HepG2 (cell line): ENCODE results near the gene LMAN2L. TPM values are rescaled to one million over a fixed set of nuclear protein-coding genes. Genes with fewer than 3 reads are reported as not detected.

Source experiments
- CC2D1A ChIP-seq: sonication (generic); formaldehyde crosslinking; IDR thresholded peaks from 2 replicates; pipeline ENCODE4 v1.8.1; 2023; ENCODE audit warnings: mild to moderate bottlenecking, missing genetic modification reagents
- HNRNPUL1 ChIP-seq: fragments of 200-400 bp; formaldehyde crosslinking; IDR thresholded peaks from 2 replicates; pipeline ENCODE4 v1.6.1; 2017; ENCODE audit warnings: low read depth, mild to moderate bottlenecking, low read length, moderate library complexity
- MTA1 ChIP-seq: sonication (generic); formaldehyde crosslinking; IDR thresholded peaks from 2 replicates; pipeline ENCODE4 v1.4.0; 2020; ENCODE audit warnings: missing genetic modification reagents, mild to moderate bottlenecking, borderline replicate concordance
- PRMT3 ChIP-seq: sonication (generic); formaldehyde crosslinking; IDR thresholded peaks from 2 replicates; pipeline ENCODE4 v1.8.1; 2022; ENCODE audit warnings: low read depth, mild to moderate bottlenecking, moderate library complexity, missing genetic modification reagents, borderline replicate concordance
- SP2 ChIP-seq: sonication (generic); formaldehyde crosslinking; IDR thresholded peaks from 2 replicates; pipeline ENCODE4 v1.5.1; 2020; ENCODE audit warnings: mild to moderate bottlenecking, missing genetic modification reagents
- SRSF1 ChIP-seq: fragments of 200-400 bp; formaldehyde crosslinking; optimal IDR thresholded peaks from 2 replicates; pipeline ENCODE3; 2017; ENCODE audit warnings: mild to moderate bottlenecking, low read depth, low read length, moderate library complexity
- TMF1 ChIP-seq: sonication (generic); formaldehyde crosslinking; IDR thresholded peaks from 2 replicates; pipeline ENCODE4 v1.8.1; 2022; ENCODE audit warnings: low read depth, missing genetic modification reagents
- TSC22D2 ChIP-seq: sonication (generic); formaldehyde crosslinking; IDR thresholded peaks from 2 replicates; pipeline ENCODE4 v1.5.1; 2020; ENCODE audit warnings: missing genetic modification reagents, mild to moderate bottlenecking, borderline replicate concordance
- YEATS4 ChIP-seq: sonication (generic); formaldehyde crosslinking; IDR thresholded peaks from 2 replicates; pipeline ENCODE4 v1.4.0; 2020; ENCODE audit warnings: missing genetic modification reagents, borderline replicate concordance
- ZBTB8A ChIP-seq: sonication (generic); formaldehyde crosslinking; IDR thresholded peaks from 2 replicates; pipeline ENCODE4 v1.4.0; 2020; ENCODE audit warnings: mild to moderate bottlenecking, low read depth, missing genetic modification reagents, borderline replicate concordance
- ZNF12 ChIP-seq: sonication (generic); formaldehyde crosslinking; IDR thresholded peaks from 2 replicates; pipeline ENCODE4 v1.5.0; 2020; ENCODE audit warnings: missing genetic modification reagents
- ZNF3 ChIP-seq: IDR thresholded peaks from 2 replicates; pipeline ENCODE4 v1.7.0; 2017; ENCODE audit warnings: inconsistent platforms
- ZNF549 ChIP-seq: sonication (generic); formaldehyde crosslinking; IDR thresholded peaks from 2 replicates; pipeline ENCODE4 v1.5.0; 2020; ENCODE audit warnings: missing genetic modification reagents
- ZNF652 ChIP-seq: IDR thresholded peaks from 2 replicates; pipeline ENCODE4 v1.6.1; 2016; ENCODE audit warnings: low read depth, borderline replicate concordance
- ZNF766 ChIP-seq: sonication (generic); formaldehyde crosslinking; IDR thresholded peaks from 2 replicates; pipeline ENCODE4 v1.5.0; 2020; ENCODE audit warnings: missing genetic modification reagents, borderline replicate concordance
- ZNF878 ChIP-seq: sonication (generic); formaldehyde crosslinking; IDR thresholded peaks from 2 replicates; pipeline ENCODE4 v1.8.1; 2023; ENCODE audit warnings: mild to moderate bottlenecking, missing genetic modification reagents, moderate library complexity
- polyA plus RNA-seq, 8 experiments: library from polyadenylated mRNA; depleted of rRNA in 3 of 8; stranded (reverse) in 7 of 8; unstranded in 1 of 8; fragments of >200 nt; fragmentation: Illumina TruSeq in 4 of 8; extraction: Trizol in 4 of 8; gene quantifications; 2 replicates each; pipeline versions ENCODE4 v1.2.1 to v1.2.3, GENCODE V29; 2011 to 2016; ENCODE audit warnings: low read depth in 4 of 8, missing spikeins in 1 of 8, mixed read lengths in 1 of 8; ENCODE audit not compliant: insufficient read depth in 1 of 8
- total RNA-seq, 5 experiments: library from RNA; depleted of rRNA; stranded (reverse); fragments of >200 nt; fragmentation: Illumina TruSeq; extraction: Trizol; gene quantifications; 2 replicates each; pipeline ENCODE4 v1.2.3, GENCODE V29; 2016; ENCODE audit warnings: low read depth in 1 of 5
- TF ChIP-seq, protein P1 (sequence below): sonication (generic); formaldehyde crosslinking; IDR thresholded peaks from 2 replicates; pipeline ENCODE4 v1.4.0; 2020; ENCODE audit warnings: missing genetic modification reagents
- TF ChIP-seq, protein P2 (sequence below): sonication (generic); formaldehyde crosslinking; IDR thresholded peaks from 2 replicates; pipeline ENCODE4 v1.5.0; 2020; ENCODE audit warnings: mild to moderate bottlenecking, missing genetic modification reagents, moderate library complexity
- TF ChIP-seq, protein P3 (sequence below): sonication (generic); formaldehyde crosslinking; IDR thresholded peaks from 2 replicates; pipeline ENCODE4 v1.4.0; 2020; ENCODE audit warnings: missing genetic modification reagents
- TF ChIP-seq, protein P4 (sequence below): sonication (generic); formaldehyde crosslinking; IDR thresholded peaks from 2 replicates; pipeline ENCODE4 v1.8.0; 2022; ENCODE audit warnings: mild to moderate bottlenecking, missing genetic modification reagents
- TF ChIP-seq, protein P5 (sequence below): sonication (generic); formaldehyde crosslinking; IDR thresholded peaks from 2 replicates; pipeline ENCODE4 v1.4.0; 2020; ENCODE audit warnings: missing genetic modification reagents, borderline replicate concordance

Gene LMAN2L
- total and polyA plus RNA-seq, 2 of the 13 experiments (the other 11 are each of a cell fraction or from before 2014, with no cell fraction given) = 39.1 to 57.9 TPM

DNA sequence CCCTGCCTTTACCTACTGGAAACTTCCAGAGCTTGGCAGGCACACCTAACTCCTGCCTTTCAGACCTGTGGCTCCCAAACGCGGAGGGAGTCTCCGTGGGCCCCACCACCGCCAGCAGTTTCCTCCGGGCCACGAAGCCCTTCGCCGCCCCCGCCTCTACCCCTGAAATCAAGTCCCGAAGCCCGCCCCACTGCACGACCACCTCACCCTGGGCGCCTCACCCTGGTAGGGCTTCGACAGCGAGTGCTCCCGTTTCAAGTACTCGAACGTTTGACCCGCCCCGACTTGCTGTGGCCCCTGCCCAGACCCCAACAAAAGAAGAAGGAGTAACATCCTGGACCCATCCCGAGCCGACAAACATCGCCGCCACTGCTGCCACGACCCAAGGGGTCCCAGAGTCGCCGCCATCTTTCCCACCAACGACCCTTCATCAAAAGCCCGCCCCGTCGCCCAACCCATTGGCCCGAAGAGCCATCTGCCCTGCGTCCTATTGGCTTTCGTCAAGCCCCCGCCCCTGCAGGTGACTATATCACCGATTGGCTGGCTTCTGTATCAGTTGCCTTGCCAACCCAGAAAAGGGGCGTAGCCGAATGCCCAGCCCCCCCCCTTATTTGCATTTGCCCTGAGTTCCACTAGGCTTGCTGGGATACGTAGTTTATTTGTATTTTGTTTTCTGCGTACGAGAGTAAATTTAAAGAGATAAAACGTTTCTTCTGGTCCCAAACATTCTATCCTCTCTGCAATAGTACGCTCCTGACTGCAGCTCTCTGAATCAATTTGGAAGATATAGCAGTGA is at the start of gene LMAN2L (continued):
- TF ChIP-seq, protein P1, sequence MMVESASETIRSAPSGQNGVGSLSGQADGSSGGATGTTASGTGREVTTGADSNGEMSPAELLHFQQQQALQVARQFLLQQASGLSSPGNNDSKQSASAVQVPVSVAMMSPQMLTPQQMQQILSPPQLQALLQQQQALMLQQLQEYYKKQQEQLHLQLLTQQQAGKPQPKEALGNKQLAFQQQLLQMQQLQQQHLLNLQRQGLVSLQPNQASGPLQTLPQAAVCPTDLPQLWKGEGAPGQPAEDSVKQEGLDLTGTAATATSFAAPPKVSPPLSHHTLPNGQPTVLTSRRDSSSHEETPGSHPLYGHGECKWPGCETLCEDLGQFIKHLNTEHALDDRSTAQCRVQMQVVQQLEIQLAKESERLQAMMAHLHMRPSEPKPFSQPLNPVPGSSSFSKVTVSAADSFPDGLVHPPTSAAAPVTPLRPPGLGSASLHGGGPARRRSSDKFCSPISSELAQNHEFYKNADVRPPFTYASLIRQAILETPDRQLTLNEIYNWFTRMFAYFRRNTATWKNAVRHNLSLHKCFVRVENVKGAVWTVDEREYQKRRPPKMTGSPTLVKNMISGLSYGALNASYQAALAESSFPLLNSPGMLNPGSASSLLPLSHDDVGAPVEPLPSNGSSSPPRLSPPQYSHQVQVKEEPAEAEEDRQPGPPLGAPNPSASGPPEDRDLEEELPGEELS (CRISPR knock-in tag) = no peak
- no peak for TF ChIP-seq HNRNPUL1
- TF ChIP-seq MTA1 (CRISPR knock-in tag) = peak; percentile 91; the same call in 1 of the 2 replicates
- peak; percentile 68; the same call in 1 of the 2 replicates for TF ChIP-seq TMF1
- TF ChIP-seq ZBTB8A (CRISPR knock-in tag) = no peak
- peak; percentile 83 for TF ChIP-seq YEATS4 (CRISPR knock-in tag)
- TF ChIP-seq ZNF3 (CRISPR knock-in tag) = no peak
- TF ChIP-seq TSC22D2 (CRISPR knock-in tag) = 0 out of 2 replicates have a peak, but pooled peaks have one; percentile 63
- TF ChIP-seq, protein P2, sequence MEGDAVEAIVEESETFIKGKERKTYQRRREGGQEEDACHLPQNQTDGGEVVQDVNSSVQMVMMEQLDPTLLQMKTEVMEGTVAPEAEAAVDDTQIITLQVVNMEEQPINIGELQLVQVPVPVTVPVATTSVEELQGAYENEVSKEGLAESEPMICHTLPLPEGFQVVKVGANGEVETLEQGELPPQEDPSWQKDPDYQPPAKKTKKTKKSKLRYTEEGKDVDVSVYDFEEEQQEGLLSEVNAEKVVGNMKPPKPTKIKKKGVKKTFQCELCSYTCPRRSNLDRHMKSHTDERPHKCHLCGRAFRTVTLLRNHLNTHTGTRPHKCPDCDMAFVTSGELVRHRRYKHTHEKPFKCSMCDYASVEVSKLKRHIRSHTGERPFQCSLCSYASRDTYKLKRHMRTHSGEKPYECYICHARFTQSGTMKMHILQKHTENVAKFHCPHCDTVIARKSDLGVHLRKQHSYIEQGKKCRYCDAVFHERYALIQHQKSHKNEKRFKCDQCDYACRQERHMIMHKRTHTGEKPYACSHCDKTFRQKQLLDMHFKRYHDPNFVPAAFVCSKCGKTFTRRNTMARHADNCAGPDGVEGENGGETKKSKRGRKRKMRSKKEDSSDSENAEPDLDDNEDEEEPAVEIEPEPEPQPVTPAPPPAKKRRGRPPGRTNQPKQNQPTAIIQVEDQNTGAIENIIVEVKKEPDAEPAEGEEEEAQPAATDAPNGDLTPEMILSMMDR (CRISPR knock-in tag) = peak; percentile 56
- TF ChIP-seq, protein P3, sequence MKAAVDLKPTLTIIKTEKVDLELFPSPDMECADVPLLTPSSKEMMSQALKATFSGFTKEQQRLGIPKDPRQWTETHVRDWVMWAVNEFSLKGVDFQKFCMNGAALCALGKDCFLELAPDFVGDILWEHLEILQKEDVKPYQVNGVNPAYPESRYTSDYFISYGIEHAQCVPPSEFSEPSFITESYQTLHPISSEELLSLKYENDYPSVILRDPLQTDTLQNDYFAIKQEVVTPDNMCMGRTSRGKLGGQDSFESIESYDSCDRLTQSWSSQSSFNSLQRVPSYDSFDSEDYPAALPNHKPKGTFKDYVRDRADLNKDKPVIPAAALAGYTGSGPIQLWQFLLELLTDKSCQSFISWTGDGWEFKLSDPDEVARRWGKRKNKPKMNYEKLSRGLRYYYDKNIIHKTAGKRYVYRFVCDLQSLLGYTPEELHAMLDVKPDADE = no peak
- no peak for TF ChIP-seq ZNF652
- no peak for TF ChIP-seq ZNF549 (CRISPR knock-in tag)
- TF ChIP-seq SRSF1 = peak; percentile 60
- TF ChIP-seq, protein P4, sequence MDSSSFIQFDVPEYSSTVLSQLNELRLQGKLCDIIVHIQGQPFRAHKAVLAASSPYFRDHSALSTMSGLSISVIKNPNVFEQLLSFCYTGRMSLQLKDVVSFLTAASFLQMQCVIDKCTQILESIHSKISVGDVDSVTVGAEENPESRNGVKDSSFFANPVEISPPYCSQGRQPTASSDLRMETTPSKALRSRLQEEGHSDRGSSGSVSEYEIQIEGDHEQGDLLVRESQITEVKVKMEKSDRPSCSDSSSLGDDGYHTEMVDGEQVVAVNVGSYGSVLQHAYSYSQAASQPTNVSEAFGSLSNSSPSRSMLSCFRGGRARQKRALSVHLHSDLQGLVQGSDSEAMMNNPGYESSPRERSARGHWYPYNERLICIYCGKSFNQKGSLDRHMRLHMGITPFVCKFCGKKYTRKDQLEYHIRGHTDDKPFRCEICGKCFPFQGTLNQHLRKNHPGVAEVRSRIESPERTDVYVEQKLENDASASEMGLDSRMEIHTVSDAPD (CRISPR knock-in tag) = no peak
- TF ChIP-seq, protein P5, sequence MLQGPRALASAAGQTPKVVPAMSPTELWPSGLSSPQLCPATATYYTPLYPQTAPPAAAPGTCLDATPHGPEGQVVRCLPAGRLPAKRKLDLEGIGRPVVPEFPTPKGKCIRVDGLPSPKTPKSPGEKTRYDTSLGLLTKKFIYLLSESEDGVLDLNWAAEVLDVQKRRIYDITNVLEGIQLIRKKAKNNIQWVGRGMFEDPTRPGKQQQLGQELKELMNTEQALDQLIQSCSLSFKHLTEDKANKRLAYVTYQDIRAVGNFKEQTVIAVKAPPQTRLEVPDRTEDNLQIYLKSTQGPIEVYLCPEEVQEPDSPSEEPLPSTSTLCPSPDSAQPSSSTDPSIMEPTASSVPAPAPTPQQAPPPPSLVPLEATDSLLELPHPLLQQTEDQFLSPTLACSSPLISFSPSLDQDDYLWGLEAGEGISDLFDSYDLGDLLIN (CRISPR knock-in tag) = no peak
- no peak for TF ChIP-seq ZNF12
- TF ChIP-seq ZNF766 (CRISPR knock-in tag) = no peak
- TF ChIP-seq SP2 (CRISPR knock-in tag) = peak; percentile 93
- TF ChIP-seq CC2D1A (CRISPR knock-in tag) = no peak
- TF ChIP-seq PRMT3 (CRISPR knock-in tag) = no peak
- no peak for TF ChIP-seq ZNF878 (CRISPR knock-in tag)
